ENCODE data around the gene UQCC3.
"Not testable (repeated sequence)": the region's sequence is repeated elsewhere in the genome, so short reads cannot be mapped to it uniquely, and the experiment has no call there.

DNA sequence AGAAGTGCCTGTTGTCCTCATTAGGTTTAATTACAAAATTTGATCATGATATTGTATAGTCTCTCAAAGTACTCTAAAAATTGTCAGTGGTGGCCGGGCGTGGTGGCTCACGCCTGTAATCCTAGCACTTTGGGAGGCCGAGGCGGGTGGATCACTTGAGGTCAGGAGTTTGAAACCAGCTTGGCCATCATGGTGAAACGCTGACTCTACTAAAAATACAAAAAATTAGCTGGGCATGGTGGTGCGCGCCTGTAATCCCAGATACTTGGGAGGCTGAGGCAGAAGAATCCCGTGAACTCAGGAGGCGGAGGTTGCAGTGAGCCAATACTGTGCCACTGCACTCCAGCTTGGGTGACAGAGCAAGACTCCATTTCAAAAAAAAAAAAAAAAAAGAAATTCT, 3.9 kb downstream of the UQCC3 start:
- TF ChIP-seq, protein P1, sequence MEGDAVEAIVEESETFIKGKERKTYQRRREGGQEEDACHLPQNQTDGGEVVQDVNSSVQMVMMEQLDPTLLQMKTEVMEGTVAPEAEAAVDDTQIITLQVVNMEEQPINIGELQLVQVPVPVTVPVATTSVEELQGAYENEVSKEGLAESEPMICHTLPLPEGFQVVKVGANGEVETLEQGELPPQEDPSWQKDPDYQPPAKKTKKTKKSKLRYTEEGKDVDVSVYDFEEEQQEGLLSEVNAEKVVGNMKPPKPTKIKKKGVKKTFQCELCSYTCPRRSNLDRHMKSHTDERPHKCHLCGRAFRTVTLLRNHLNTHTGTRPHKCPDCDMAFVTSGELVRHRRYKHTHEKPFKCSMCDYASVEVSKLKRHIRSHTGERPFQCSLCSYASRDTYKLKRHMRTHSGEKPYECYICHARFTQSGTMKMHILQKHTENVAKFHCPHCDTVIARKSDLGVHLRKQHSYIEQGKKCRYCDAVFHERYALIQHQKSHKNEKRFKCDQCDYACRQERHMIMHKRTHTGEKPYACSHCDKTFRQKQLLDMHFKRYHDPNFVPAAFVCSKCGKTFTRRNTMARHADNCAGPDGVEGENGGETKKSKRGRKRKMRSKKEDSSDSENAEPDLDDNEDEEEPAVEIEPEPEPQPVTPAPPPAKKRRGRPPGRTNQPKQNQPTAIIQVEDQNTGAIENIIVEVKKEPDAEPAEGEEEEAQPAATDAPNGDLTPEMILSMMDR (IDR thresholded peaks at IDR 0.05 in 2 of 3, conservative IDR thresholded peaks at IDR 0.05 in 1 of 3; ENCODE audit: borderline replicate concordance in 1 of 3, insufficient read depth in 1 of 3, low read depth in 2 of 3, low read length in 2 of 3), result not testable (repeated sequence)
- not testable (repeated sequence) for TF ChIP-seq EZH2 (IDR thresholded peaks at IDR 0.05); POLR2AphosphoS5 (IDR thresholded peaks at IDR 0.05; ENCODE audit: low read depth, low read length); EZH2phosphoT487 (IDR thresholded peaks at IDR 0.05; ENCODE audit: borderline replicate concordance); ZFX (IDR thresholded peaks at IDR 0.05); YY1 (IDR thresholded peaks at IDR 0.05; ENCODE audit: extremely low read depth, insufficient replicate concordance, low read depth, low read length); POLR2A (IDR thresholded peaks at IDR 0.05; ENCODE audit: borderline replicate concordance, extremely low read depth, insufficient read depth, insufficient read length); ATF3 (IDR thresholded peaks at IDR 0.05); ZNF274 (IDR thresholded peaks at IDR 0.05; ENCODE audit: low read depth, low read length); SRF (IDR thresholded peaks at IDR 0.05; ENCODE audit: low read depth); RAD21 (IDR thresholded peaks at IDR 0.05; ENCODE audit: low read depth)

Data from HCT116 (cell line).